Measurements from ENCODE around the gene ZDHHC3.

ZDHHC3 gene

DNA sequence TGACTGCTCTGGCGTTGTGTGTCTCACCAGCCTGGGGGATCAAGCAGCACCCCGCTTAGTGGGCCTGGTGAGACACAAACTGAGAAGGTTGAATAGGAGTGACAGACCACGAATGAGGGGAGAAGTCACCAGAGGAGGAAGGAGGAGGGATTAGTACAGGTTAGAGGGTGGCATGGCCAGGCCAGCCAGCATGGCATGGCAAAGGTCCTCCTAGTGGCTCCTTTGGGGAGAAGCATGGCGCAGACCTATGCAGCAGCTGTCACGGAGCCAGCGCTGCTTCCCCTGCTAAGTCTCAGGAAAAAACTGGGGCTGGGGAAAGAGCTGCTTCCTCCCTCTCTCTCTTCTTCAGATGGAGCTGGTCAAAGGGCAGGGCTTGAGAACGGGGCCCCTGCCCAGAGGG lies 48.6 kb downstream of the ZDHHC3 start:
- Histone ChIP-seq H3K27me3 (no peaks in the 10 kb centered on the region), H3K9me3 (no peaks in the 10 kb centered on the region), H3K4me3 (ENCODE audit: low read depth, low read length) (no peak overlapping the region), H3K36me3 (no peaks in the 10 kb centered on the region), H3K4me1 (no peaks in the 10 kb centered on the region)
- DNase-seq: no peak
- TF ChIP-seq, protein P1, sequence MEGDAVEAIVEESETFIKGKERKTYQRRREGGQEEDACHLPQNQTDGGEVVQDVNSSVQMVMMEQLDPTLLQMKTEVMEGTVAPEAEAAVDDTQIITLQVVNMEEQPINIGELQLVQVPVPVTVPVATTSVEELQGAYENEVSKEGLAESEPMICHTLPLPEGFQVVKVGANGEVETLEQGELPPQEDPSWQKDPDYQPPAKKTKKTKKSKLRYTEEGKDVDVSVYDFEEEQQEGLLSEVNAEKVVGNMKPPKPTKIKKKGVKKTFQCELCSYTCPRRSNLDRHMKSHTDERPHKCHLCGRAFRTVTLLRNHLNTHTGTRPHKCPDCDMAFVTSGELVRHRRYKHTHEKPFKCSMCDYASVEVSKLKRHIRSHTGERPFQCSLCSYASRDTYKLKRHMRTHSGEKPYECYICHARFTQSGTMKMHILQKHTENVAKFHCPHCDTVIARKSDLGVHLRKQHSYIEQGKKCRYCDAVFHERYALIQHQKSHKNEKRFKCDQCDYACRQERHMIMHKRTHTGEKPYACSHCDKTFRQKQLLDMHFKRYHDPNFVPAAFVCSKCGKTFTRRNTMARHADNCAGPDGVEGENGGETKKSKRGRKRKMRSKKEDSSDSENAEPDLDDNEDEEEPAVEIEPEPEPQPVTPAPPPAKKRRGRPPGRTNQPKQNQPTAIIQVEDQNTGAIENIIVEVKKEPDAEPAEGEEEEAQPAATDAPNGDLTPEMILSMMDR (IDR thresholded peaks at IDR 0.05; ENCODE audit: low read depth, low read length): no peak

DNA sequence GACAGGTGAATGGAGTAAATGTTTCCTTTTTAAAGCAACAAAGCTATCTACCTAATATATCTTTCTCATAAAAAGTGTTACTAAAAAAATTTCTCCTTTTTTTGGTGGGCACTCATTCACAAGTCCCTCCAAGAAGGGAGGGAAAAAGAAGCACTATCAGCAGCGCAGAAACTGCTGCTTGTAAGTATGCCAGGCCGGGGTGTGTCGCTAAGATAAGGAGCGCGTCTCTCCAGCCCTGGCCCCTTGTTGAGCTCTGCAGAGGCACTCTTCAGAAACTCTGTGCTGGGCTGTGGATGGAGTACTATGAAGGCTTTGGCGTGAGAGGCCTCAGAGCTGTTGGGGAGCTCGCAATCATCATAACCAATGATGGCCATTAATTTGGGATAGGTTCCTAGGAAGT lies 49.1 kb downstream of the ZDHHC3 start:
- Histone ChIP-seq H3K4me3 (ENCODE audit: low read depth, low read length) (no peak overlapping the region), H3K9me3 (no peaks in the 10 kb centered on the region), H3K36me3 (no peaks in the 10 kb centered on the region), H3K4me1 (no peaks in the 10 kb centered on the region), H3K27me3 (no peaks in the 10 kb centered on the region)
- TF ChIP-seq, protein P1 (IDR thresholded peaks at IDR 0.05; ENCODE audit: low read depth, low read length): no peak
- no peak for DNase-seq

DNA sequence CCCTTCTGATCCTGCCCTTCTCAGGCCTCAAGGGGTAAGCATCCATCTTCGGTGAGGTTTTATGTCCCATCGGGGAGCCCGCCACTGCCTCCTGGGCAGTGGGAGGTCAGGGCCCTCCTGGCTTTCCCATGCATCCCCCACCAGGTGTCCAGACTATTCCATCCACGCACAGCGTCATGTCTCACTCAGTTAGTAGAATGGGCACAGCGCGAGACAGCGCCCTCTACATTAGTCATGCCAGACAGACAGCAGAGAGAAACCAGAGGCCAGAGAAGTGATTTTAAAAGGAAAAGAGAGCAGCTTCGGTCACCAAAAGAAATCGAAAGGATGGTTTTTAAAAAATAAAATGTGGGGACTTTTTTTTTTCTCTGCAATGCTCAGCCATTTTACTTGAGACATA lies 49.8 kb downstream of the ZDHHC3 start:
- Histone ChIP-seq H3K27me3 (no peaks in the 10 kb centered on the region), H3K9me3 (no peaks in the 10 kb centered on the region), H3K4me1 (no peaks in the 10 kb centered on the region), H3K4me3 (ENCODE audit: low read depth, low read length) (no peak overlapping the region), H3K36me3 (no peaks in the 10 kb centered on the region)
- DNase-seq: no peak
- TF ChIP-seq, protein P1 (IDR thresholded peaks at IDR 0.05; ENCODE audit: low read depth, low read length): no peak

DNA sequence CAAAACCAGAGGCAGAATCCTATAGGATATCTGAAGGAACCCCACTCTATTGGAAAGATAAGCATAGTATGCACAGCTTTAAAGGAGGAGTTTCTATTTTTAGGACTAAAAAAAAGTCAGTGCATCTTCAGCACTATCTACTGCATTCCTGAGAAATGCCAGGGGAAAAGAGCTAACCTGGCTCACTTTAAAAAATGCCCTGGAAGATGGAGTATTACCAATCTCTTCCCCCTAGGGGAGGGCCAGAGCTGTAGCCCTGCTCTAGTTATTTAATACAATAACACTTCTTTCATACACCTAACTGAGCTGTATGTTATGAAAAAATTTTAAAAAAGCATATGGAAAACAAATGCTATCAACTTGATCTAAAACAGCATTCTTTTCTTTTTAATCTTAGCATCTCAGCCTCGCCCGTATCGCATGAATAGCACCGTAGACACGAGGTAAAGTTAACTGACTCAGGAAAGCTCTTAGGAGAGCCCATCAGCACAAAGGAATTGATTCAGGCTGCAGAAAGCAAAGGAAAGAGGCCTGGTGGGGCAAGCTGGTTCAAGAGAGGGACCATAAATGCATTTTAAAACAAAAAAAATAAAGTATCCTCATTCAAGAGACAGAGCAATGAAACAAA lies 51.4 kb downstream of the ZDHHC3 start:
- Histone ChIP-seq H3K36me3 (no peaks in the 10 kb centered on the region), H3K4me3 (ENCODE audit: low read depth, low read length) (no peak overlapping the region)
- DNase-seq: no peak

DNA sequence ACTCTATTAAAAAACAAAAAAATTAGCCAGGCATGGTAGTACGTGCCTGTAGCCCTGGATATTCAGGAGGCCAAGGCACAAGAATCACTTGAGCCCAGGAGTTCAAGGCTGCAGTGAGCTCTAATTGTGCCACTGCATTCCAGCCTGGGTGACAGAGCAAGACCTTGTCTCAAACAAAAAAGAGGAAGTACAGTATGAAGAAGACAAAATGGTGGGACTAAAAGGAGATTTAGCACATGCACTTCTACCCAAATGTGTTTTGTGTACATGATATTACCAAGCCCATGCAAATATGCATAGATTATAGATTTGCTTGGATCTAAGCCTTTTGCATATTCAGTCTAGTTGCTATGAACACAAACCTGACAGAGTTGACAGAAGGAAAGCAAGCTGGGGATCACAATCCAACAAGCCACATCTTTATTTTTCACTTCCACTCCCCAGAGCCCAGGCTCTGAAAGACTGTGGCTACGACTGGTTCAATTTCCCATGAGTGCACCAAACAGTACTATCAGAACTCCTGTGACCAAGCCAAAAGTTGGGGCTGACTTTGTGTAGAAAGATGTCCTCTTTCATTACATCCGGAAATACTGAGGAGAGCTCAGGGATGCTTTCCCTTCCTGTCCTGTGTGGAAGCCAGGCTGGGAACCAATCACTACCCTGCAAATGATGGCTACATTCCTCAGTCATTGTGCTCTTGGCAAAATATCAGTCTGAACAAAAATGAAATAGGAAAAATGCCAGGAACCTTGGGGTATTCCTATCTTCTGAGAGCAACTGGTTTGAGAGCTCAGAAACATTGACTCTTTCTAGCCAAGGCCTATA lies 52.1 kb downstream of the ZDHHC3 start:
- no peaks in the 10 kb centered on the region for H3K36me3 ChIP-seq
- DNase-seq: no peak
- TF ChIP-seq, protein P1 (IDR thresholded peaks at IDR 0.05; ENCODE audit: low read depth, low read length): no peak
- no peaks in the 10 kb centered on the region for H3K9me3 ChIP-seq
- no peaks in the 10 kb centered on the region for H3K27me3 ChIP-seq
- no peaks in the 10 kb centered on the region for H3K4me1 ChIP-seq
- no peak overlapping the region for H3K4me3 ChIP-seq (ENCODE audit: low read depth, low read length)

More for the DNA sequence above, 51.4 kb downstream of the ZDHHC3 start:
- Histone ChIP-seq H3K27me3 (no peaks in the 10 kb centered on the region), H3K9me3 (no peaks in the 10 kb centered on the region), H3K4me1 (no peaks in the 10 kb centered on the region)
- TF ChIP-seq, protein P1 (IDR thresholded peaks at IDR 0.05; ENCODE audit: low read depth, low read length): no peak

DNA sequence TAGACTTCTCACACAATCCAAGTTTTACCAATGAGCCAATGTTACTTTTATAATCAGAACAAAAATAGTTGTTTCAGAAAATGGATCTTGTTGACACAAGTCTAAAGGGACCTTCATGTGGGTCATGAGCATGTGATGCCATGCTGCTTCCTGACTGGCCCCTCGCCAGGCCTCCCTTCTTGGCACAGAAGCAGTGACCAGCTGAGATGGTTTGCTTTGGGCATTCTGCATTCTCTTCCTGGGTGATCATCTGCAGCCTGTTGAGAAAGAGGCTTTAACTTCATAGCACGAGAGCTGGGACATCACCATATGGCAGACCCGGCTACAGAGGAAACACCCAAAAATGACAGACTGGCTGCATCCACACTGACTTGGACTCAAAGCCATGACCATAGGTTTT lies 55.9 kb downstream of the ZDHHC3 start:
- H3K4me3 ChIP-seq (ENCODE audit: low read depth, low read length): no peak overlapping the region
- no peaks in the 10 kb centered on the region for H3K27me3 ChIP-seq
- H3K9me3 ChIP-seq: no peaks in the 10 kb centered on the region

More for the DNA sequence above, 55.9 kb downstream of the ZDHHC3 start:
- H3K36me3 ChIP-seq: no peaks in the 10 kb centered on the region
- TF ChIP-seq, protein P1 (IDR thresholded peaks at IDR 0.05; ENCODE audit: low read depth, low read length): no peak
- DNase-seq: no peak
- H3K4me1 ChIP-seq: no peaks in the 10 kb centered on the region
